Endothelial cell of umbilical vein (primary cell): ENCODE data around the gene PKMYT1. TPM values are rescaled to one million over a fixed set of nuclear protein-coding genes. Genes with fewer than 3 reads are reported as not detected.

Experiments
- BruUV-seq: library from RNA; stranded (reverse); fragments of 400-500 nt; replicated peaks from 2 replicates; lab custom pipeline; 2021; lab: Mats Ljungman, UMichigan
- CTCF ChIA-PET: fragments of 300-600, 350-600 bp; sonication (Branson Sonifier 250); formaldehyde crosslinking; loops from one replicate; lab custom pipeline; 2021; ENCODE audit warnings: antibody characterized with exemption, inconsistent platforms; lab: Charles Lee
- POLR2A ChIA-PET: fragments of 300-600, 350-600 bp; sonication (Branson Sonifier 250); formaldehyde crosslinking; loops from one replicate; lab custom pipeline; 2021; ENCODE audit warnings: antibody characterized with exemption, inconsistent platforms; lab: Charles Lee
- DNase-seq: peaks from one replicate; pipeline ENCODE4 v3.0.0-alpha.2; 2011; ENCODE audit warnings: low read depth, low spot score
- FAIRE-seq: peaks from 2 replicates; lab custom pipeline; 2011; peaks lifted over from hg19 to GRCh38; lab: Jason Lieb, UNC
- H2AFZ ChIP-seq: 2 replicates; pipeline ENCODE4 v1.6.0; 2012; ENCODE audit warnings: low read depth, low read length, control low read depth, inconsistent platforms
- H3K27ac ChIP-seq: 2 replicates; pipeline ENCODE4 v1.5.1; 2011; ENCODE audit warnings: low read depth, mild to moderate bottlenecking, control low read depth, low read length, moderate library complexity; ENCODE audit not compliant: insufficient read depth
- H3K27me3 ChIP-seq, 2 experiments: 2 replicates each; pipeline versions ENCODE4 v1.6.0 to v1.6.1; 2011; ENCODE audit warnings: low read length in 2 of 2, mixed read lengths in 1 of 2; ENCODE audit not compliant: control insufficient read depth in 2 of 2, insufficient read depth in 2 of 2
- H3K36me3 ChIP-seq, 2 experiments: 2 replicates in 1 of 2; 3 replicates in 1 of 2; pipeline ENCODE4 v1.5.1; 2011; ENCODE audit warnings: low read length in 2 of 2, mild to moderate bottlenecking in 1 of 2, moderate library complexity in 1 of 2; ENCODE audit not compliant: control insufficient read depth in 2 of 2, insufficient read depth in 2 of 2; ENCODE audit errors: extremely low read depth in 1 of 2
- H3K4me1 ChIP-seq: 3 replicates; pipeline ENCODE4 v1.5.1; 2011; ENCODE audit warnings: mild to moderate bottlenecking, low read length; ENCODE audit not compliant: control insufficient read depth, insufficient read depth; ENCODE audit errors: extremely low read depth
- H3K4me2 ChIP-seq: 2 replicates; pipeline ENCODE4 v1.6.1; 2011; ENCODE audit warnings: low read length, control low read depth, mixed read lengths; ENCODE audit not compliant: insufficient read depth
- H3K4me3 ChIP-seq, 3 experiments: fragments of 200-600 bp in 1 of 3; sonication (generic), shearing (Covaris generic) in 1 of 3; replicated peaks in 1 of 3; 2 replicates each; pipeline ENCODE4 v1.5.1; 2011 to 2016; ENCODE audit warnings: control low read depth in 3 of 3, low read length in 3 of 3, mild to moderate bottlenecking in 2 of 3, inconsistent platforms in 1 of 3, low read depth in 1 of 3, moderate library complexity in 1 of 3; ENCODE audit not compliant: insufficient read depth in 1 of 3
- H3K79me2 ChIP-seq: 2 replicates; pipeline ENCODE4 v1.6.0; 2012; ENCODE audit warnings: low read length, inconsistent platforms; ENCODE audit not compliant: control insufficient read depth, insufficient read depth
- H3K9ac ChIP-seq: replicated peaks from 2 replicates; pipeline ENCODE3; 2011; ENCODE audit warnings: low read length, control low read depth; ENCODE audit not compliant: insufficient read depth; ENCODE audit errors: extremely low read depth
- H3K9me1 ChIP-seq: replicated peaks from 3 replicates; pipeline ENCODE4 v1.6.0; 2011; ENCODE audit warnings: mild to moderate bottlenecking, low read length; ENCODE audit not compliant: control insufficient read depth, insufficient read depth; ENCODE audit errors: extremely low read depth
- H3K9me3 ChIP-seq: replicated peaks from 2 replicates; pipeline ENCODE4 v1.5.1; 2012; ENCODE audit warnings: low read length, inconsistent platforms; ENCODE audit not compliant: control insufficient read depth, insufficient read depth
- H4K20me1 ChIP-seq: replicated peaks from 2 replicates; pipeline ENCODE3; 2011; ENCODE audit warnings: mild to moderate bottlenecking, low read length; ENCODE audit not compliant: control insufficient read depth, insufficient read depth; ENCODE audit errors: extremely low read depth
- CTCF ChIP-seq, 2 donors: IDR thresholded peaks; 1 replicate in 1 of 2; 2 replicates in 1 of 2; pipeline ENCODE4 v1.5.1; 2011; ENCODE audit warnings: low read length in 2 of 2, mild to moderate bottlenecking in 2 of 2, moderate library complexity in 2 of 2, control low read depth in 1 of 2, inconsistent platforms in 1 of 2, low read depth in 1 of 2; ENCODE audit not compliant: insufficient read depth in 1 of 2; ENCODE audit errors: extremely low read depth in 1 of 2
- EZH2 ChIP-seq: IDR thresholded peaks from 2 replicates; pipeline ENCODE4 v1.6.1; 2012; ENCODE audit warnings: borderline replicate concordance, low read depth, mild to moderate bottlenecking, moderate library complexity, low read length, inconsistent platforms; ENCODE audit not compliant: severe bottlenecking
- FOS ChIP-seq: IDR thresholded peaks from 2 replicates; pipeline ENCODE4 v1.6.1; 2011; ENCODE audit warnings: mild to moderate bottlenecking, low read length, moderate library complexity, borderline replicate concordance; ENCODE audit not compliant: insufficient read depth
- GATA2 ChIP-seq: IDR thresholded peaks from 2 replicates; pipeline ENCODE4 v1.7.0; 2011; ENCODE audit warnings: low read depth, mild to moderate bottlenecking, moderate library complexity, mixed read lengths, low read length; ENCODE audit not compliant: insufficient read length, insufficient read depth
- JUN ChIP-seq: IDR thresholded peaks from 2 replicates; pipeline ENCODE4 v1.6.1; 2011; ENCODE audit warnings: borderline replicate concordance, low read depth; ENCODE audit not compliant: insufficient read length, insufficient read depth
- MAX ChIP-seq: IDR thresholded peaks from 2 replicates; pipeline ENCODE4 v1.6.1; 2011; ENCODE audit not compliant: insufficient read depth, insufficient read length
- MYC ChIP-seq: IDR thresholded peaks from one replicate; pipeline ENCODE4 v1.6.1; 2011; ENCODE audit warnings: mild to moderate bottlenecking, low read depth, low read length
- POLR2A ChIP-seq: IDR thresholded peaks from 2 replicates; pipeline ENCODE4 v1.6.1; 2012; ENCODE audit warnings: low read depth, mild to moderate bottlenecking, control low read depth, low read length
- POLR2AphosphoS5 ChIP-seq: IDR thresholded peaks from 2 replicates; pipeline ENCODE4 v1.6.1; 2012; ENCODE audit warnings: low read depth, mild to moderate bottlenecking, control low read depth, low read length, moderate library complexity; ENCODE audit not compliant: insufficient read depth
- dilution Hi-C: fragments of 300-500 bp; cut with MboI; formaldehyde crosslinking; loops from one replicate; pipeline ENCODE4 v1.15.0; 2019; ENCODE audit warnings: low sequenced_read_pairs; ENCODE audit not compliant: extremely low pct_ligation_motif_present
- intact Hi-C: fragments of 100-400 bp; cut with micrococcal nuclease; formaldehyde crosslinking; loops from one replicate; pipeline ENCODE4 v1.10.0; 2022
- polyA plus RNA-seq, 4 experiments: library from polyadenylated mRNA; depleted of rRNA in 3 of 4; stranded (reverse) in 3 of 4; unstranded in 1 of 4; fragments of >200 nt; gene quantifications; 2 replicates each; pipeline versions ENCODE4 v1.2.1 to v1.2.3, GENCODE V29; 2011 to 2012; ENCODE audit warnings: missing spikeins in 1 of 4
- small RNA-seq: library from RNA; depleted of rRNA; stranded (forward); fragments of <200 nt; gene quantifications from one replicate; pipeline ENCODE3, GENCODE V24; 2012; ENCODE audit warnings: low replicate concordance, low read depth; ENCODE audit not compliant: insufficient read depth, insufficient read length
- total RNA-seq: library from RNA; stranded (reverse); gene quantifications from 2 replicates; pipeline ENCODE4 v1.2.3, GENCODE V29; 2021

Gene PKMYT1
- total and polyA plus RNA-seq, 2 donors (not counting 3 experiments of a cell fraction or from before 2014, with no cell fraction given) = 26.1 to 48.5 TPM

GRCh38 chr16:2923481-2923880, 56.8 kb downstream of the PKMYT1 start:
- ChIA-PET CTCF (interaction anchor here (1.8 kb wide), 1 partner anchor 84 kb away, joined by 11 read pairs; no protein-coding TSS in a partner anchor), POLR2A (no interaction called here)
- Histone ChIP-seq H2AFZ (no peak overlapping the region), H3K4me1 (peaks cover 5% of the 10 kb centered on the region), H3K27ac (no peak overlapping the region), H3K9me3 (no peaks in the 10 kb centered on the region), H3K4me3 (no peak overlapping the region), H3K36me3 (peaks cover 2% of the 10 kb centered on the region in 2 experiments), H3K79me2 (peaks cover 2% of the 10 kb centered on the region), H3K9me1 (no peaks in the 10 kb centered on the region), H3K9ac (no peak overlapping the region), H3K4me2 (no peak overlapping the region), H4K20me1 (no peaks in the 10 kb centered on the region), H3K27me3 (no peaks in the 10 kb centered on the region)
- no peak for FAIRE-seq
- dilution Hi-C loops = no loop called here
- intact Hi-C loops = no loop called here
- TF ChIP-seq CTCF (IDR thresholded peaks at IDR 0.05; ENCODE audit: extremely low read depth in 1 of 2, insufficient read depth in 1 of 2, low read depth in 1 of 2, low read length in 2 of 2) (no peak), FOS (no peak), GATA2 (no peak), POLR2AphosphoS5 (no peak), MAX (no peak), EZH2 (no peak), JUN (no peak), MYC (no peak), POLR2A (no peak)
- DNase-seq = no peak
- BruUV-seq = no TSS peak

Small RNA genes within 50 kb of the gene (small RNA-seq; reads per million reads assigned to genes)
- gene LINC00514 = not detected

Other genes starting within 250 kb of the PKMYT1 start
- 483 and 492 TPM in 2 replicates for gene SRRM2, start 227.8 kb downstream of the PKMYT1 start, total RNA-seq
- gene SRRM2, start 227.8 kb downstream of the PKMYT1 start, polyA plus RNA-seq = 270 and 296 TPM in 2 replicates
- 158 and 251 TPM in 2 replicates for gene ELOB, start 203.2 kb downstream of the PKMYT1 start, total RNA-seq
- gene ELOB, start 203.2 kb downstream of the PKMYT1 start, polyA plus RNA-seq = 848 and 1,320 TPM in 2 replicates
- gene PRSS33, start 192.9 kb downstream of the PKMYT1 start, total RNA-seq = not detected in 2 replicates
- gene PRSS33, start 192.9 kb downstream of the PKMYT1 start, polyA plus RNA-seq = not detected in 2 replicates
- not detected in 2 replicates for gene PRSS41, start 182.0 kb downstream of the PKMYT1 start, total RNA-seq
- not detected in 2 replicates for gene PRSS41, start 182.0 kb downstream of the PKMYT1 start, polyA plus RNA-seq
- not detected in 2 replicates for gene PRSS21, start 163.2 kb downstream of the PKMYT1 start, total RNA-seq
- gene PRSS21, start 163.2 kb downstream of the PKMYT1 start, polyA plus RNA-seq = 0.19 and 0.28 TPM in 2 replicates
- not detected in 2 replicates for gene ZG16B, start 150.1 kb downstream of the PKMYT1 start, total RNA-seq
- 0.22 and 0.25 TPM in 2 replicates for gene ZG16B, start 150.1 kb downstream of the PKMYT1 start, polyA plus RNA-seq
- gene PRSS22, start 122.3 kb downstream of the PKMYT1 start, total RNA-seq = not detected in 2 replicates
- not detected in 2 replicates for gene PRSS22, start 122.3 kb downstream of the PKMYT1 start, polyA plus RNA-seq
- gene FLYWCH2, start 97.2 kb downstream of the PKMYT1 start, total RNA-seq = 18.3 and 24.1 TPM in 2 replicates
- 34.6 and 45.1 TPM in 2 replicates for gene FLYWCH2, start 97.2 kb downstream of the PKMYT1 start, polyA plus RNA-seq
- gene FLYWCH1, start 68.5 kb downstream of the PKMYT1 start, total RNA-seq = 51.2 and 51.7 TPM in 2 replicates
- gene FLYWCH1, start 68.5 kb downstream of the PKMYT1 start, polyA plus RNA-seq = 32.0 and 37.3 TPM in 2 replicates
- gene KREMEN2, start 16.2 kb downstream of the PKMYT1 start, total RNA-seq = not detected in 2 replicates
- gene KREMEN2, start 16.2 kb downstream of the PKMYT1 start, polyA plus RNA-seq = not detected in 2 replicates
- 25.4 and 31.2 TPM in 2 replicates for gene PAQR4, start 11.1 kb downstream of the PKMYT1 start, total RNA-seq
- gene PAQR4, start 11.1 kb downstream of the PKMYT1 start, polyA plus RNA-seq = 23.8 and 25.7 TPM in 2 replicates
- not detected in 2 replicates for gene CLDN9, start 32.5 kb upstream of the PKMYT1 start, total RNA-seq
- 0.06 TPM in 1 of 2 replicates, not detected in the other for gene CLDN9, start 32.5 kb upstream of the PKMYT1 start, polyA plus RNA-seq
- not detected in 2 replicates for gene CLDN6, start 37.7 kb upstream of the PKMYT1 start, total RNA-seq
- 0.28 and 0.80 TPM in 2 replicates for gene CLDN6, start 37.7 kb upstream of the PKMYT1 start, polyA plus RNA-seq
- 162 and 169 TPM in 2 replicates for gene TNFRSF12A, start 39.9 kb upstream of the PKMYT1 start, total RNA-seq
- gene TNFRSF12A, start 39.9 kb upstream of the PKMYT1 start, polyA plus RNA-seq = 187 and 248 TPM in 2 replicates
- 25.8 and 28.7 TPM in 2 replicates for gene HCFC1R1, start 43.5 kb upstream of the PKMYT1 start, total RNA-seq
- 49.3 and 64.5 TPM in 2 replicates for gene HCFC1R1, start 43.5 kb upstream of the PKMYT1 start, polyA plus RNA-seq
- gene THOC6, start 43.6 kb upstream of the PKMYT1 start, total RNA-seq = 23.9 and 24.1 TPM in 2 replicates
- 36.9 and 39.3 TPM in 2 replicates for gene THOC6, start 43.6 kb upstream of the PKMYT1 start, polyA plus RNA-seq
- gene BICDL2, start 56.5 kb upstream of the PKMYT1 start, total RNA-seq = not detected in 2 replicates
- not detected in 2 replicates for gene BICDL2, start 56.5 kb upstream of the PKMYT1 start, polyA plus RNA-seq
- gene MMP25, start 66.1 kb upstream of the PKMYT1 start, total RNA-seq = 0.21 and 0.35 TPM in 2 replicates
- gene MMP25, start 66.1 kb upstream of the PKMYT1 start, polyA plus RNA-seq = 0.08 and 0.13 TPM in 2 replicates
- gene IL32, start 85.2 kb upstream of the PKMYT1 start, total RNA-seq = 55.7 and 127 TPM in 2 replicates
- 336 and 493 TPM in 2 replicates for gene IL32, start 85.2 kb upstream of the PKMYT1 start, polyA plus RNA-seq
- gene ZSCAN10, start 118.8 kb upstream of the PKMYT1 start, total RNA-seq = not detected in 2 replicates
- gene ZSCAN10, start 118.8 kb upstream of the PKMYT1 start, polyA plus RNA-seq = 0.08 TPM in 1 of 2 replicates, not detected in the other
- 15.5 and 18.5 TPM in 2 replicates for gene ZNF205, start 132.1 kb upstream of the PKMYT1 start, total RNA-seq
- 19.0 and 30.1 TPM in 2 replicates for gene ZNF205, start 132.1 kb upstream of the PKMYT1 start, polyA plus RNA-seq
- 8.0 and 9.8 TPM in 2 replicates for gene ZNF213, start 154.6 kb upstream of the PKMYT1 start, total RNA-seq
- 1.8 and 2.0 TPM in 2 replicates for gene ZNF213, start 154.6 kb upstream of the PKMYT1 start, polyA plus RNA-seq
- gene OR1F1, start 207.8 kb upstream of the PKMYT1 start, total RNA-seq = not detected in 2 replicates
- 0.17 and 0.25 TPM in 2 replicates for gene OR1F1, start 207.8 kb upstream of the PKMYT1 start, polyA plus RNA-seq